AG09319 (cell line): ENCODE measurements around the gene GRID1.

Source experiments
- DNase-seq: peaks from one replicate; pipeline ENCODE4 v3.0.0-alpha.2; 2010; ENCODE audit warnings: low read depth; ENCODE audit errors: extremely low read depth
- TF ChIP-seq, protein P1 (sequence below): IDR thresholded peaks from 2 replicates; pipeline ENCODE4 v1.5.1; 2011; ENCODE audit warnings: low read depth, mild to moderate bottlenecking, inconsistent platforms, low read length, moderate library complexity

Gene GRID1

DNA sequence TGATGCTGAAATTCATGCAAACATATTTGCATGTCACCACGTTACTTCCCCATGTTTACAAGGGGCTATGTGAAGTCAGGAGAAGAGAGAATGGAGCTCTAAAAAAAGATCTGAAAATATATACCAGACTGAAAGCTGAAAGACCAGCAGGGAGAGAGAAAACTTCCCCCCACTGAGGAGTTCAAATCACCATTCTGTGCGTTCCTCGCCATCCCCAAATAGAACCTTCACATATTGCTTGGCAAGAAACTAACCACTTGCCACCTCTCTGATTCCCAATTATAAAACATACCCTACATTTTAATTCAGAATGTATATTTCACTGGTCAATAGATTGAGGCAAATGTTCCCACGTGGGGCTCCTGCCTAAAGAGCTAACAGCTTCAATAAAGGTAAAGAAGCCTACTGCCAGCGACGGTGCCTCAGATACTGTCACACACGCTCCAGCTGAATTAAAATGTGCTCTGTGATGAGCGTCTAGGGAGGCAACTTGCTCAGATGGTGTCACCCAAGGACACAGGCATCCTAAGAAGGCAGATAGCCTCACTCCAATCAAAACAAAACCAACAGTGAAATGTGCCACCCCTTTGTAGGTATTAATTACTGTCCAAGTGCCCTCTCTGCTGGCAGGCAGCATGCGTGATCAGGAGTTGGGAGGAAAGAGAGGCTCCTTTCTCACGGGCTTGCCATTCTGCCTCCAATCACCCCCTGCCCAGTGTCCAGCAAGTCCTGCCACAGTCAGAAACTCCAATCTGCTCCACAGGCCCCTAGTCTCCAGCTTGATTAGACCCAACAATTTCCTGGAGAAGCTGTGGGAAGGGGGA is 298.2 kb downstream of the GRID1 start:
- DNase-seq: no peak
- TF ChIP-seq, protein P1, sequence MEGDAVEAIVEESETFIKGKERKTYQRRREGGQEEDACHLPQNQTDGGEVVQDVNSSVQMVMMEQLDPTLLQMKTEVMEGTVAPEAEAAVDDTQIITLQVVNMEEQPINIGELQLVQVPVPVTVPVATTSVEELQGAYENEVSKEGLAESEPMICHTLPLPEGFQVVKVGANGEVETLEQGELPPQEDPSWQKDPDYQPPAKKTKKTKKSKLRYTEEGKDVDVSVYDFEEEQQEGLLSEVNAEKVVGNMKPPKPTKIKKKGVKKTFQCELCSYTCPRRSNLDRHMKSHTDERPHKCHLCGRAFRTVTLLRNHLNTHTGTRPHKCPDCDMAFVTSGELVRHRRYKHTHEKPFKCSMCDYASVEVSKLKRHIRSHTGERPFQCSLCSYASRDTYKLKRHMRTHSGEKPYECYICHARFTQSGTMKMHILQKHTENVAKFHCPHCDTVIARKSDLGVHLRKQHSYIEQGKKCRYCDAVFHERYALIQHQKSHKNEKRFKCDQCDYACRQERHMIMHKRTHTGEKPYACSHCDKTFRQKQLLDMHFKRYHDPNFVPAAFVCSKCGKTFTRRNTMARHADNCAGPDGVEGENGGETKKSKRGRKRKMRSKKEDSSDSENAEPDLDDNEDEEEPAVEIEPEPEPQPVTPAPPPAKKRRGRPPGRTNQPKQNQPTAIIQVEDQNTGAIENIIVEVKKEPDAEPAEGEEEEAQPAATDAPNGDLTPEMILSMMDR: no peak

DNA sequence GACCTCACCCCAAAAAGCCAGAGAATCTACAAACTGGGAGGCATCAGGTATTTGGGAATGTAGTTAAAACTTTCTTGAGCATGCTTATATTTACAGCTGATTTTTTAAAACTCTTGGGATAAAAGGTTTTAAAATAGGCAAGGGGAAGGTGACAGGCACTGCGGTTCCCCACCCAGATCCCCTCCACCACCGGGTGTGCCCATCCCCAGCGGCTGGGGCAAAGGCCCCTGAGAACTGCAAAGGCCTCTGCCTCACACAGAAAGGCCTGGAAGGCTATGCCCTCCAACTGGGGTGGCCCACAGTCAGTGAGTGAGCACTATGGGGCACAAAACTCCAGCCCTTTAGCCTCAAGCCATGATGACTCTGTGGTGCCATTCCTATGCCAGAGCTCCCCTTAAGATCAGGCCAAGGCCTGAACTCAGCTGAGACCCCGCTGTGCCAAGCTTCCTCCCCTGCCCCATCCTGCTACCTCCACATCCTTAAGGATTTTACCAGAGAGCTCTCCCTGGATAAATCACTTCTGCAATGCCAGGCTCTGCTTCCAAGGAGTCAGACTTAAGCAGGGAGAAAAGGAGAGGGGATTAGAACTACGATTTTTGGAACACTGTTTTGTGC is 299.1 kb downstream of the GRID1 start:
- TF ChIP-seq, protein P1: no peak
- DNase-seq: no peak

DNA sequence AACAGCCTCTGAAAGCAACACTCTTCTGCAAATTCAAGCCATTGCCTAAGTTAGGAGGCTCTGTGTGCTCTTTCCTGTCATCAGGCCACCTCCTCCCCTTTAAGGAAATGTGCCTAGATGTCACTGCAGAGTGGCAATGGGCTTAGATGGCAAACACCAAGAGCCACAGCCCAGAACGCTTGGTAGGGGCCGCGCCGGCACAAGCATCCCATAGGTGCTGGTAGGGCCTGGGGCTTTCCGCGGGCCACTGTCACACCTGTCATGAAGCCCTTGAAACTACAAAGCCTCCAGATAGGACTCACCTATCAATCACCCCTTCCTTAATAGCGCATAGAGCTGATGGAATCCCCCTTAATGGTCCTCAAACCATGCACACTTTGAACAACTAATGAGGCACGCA is 299.9 kb downstream of the GRID1 start:
- DNase-seq: no peak
- TF ChIP-seq, protein P1: no peak

DNA sequence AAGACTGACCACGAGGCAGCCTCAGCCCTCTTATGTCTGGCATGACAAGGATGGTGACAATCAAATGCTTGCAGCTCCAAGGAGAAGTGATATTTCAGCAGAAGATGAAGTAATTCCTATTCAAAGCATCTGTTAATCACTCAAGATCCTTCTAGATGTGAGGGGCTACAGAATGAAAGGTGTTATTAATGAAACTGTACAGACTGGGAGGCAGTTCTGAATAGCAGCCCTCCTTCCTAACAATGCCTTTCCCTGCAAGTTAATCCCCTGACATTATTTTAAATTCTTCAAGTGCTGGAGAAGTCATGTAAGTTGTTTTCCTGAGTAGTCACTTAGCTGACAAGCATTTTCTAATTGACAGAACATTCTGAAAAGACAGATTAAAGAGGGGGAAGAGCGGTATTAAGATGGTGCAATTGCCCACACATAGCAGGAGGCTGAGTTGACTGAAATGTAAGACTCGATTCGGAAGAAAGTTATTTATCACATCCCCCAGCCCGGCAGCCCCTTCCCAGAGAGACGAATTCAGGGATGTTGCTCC is 300.8 kb downstream of the GRID1 start:
- TF ChIP-seq, protein P1: no peak
- DNase-seq: no peak

GRCh38 chr10:86064931-86065662 is 301.5 kb downstream of the GRID1 start:
- DNase-seq: no peak
- TF ChIP-seq, protein P1: no peak

DNA sequence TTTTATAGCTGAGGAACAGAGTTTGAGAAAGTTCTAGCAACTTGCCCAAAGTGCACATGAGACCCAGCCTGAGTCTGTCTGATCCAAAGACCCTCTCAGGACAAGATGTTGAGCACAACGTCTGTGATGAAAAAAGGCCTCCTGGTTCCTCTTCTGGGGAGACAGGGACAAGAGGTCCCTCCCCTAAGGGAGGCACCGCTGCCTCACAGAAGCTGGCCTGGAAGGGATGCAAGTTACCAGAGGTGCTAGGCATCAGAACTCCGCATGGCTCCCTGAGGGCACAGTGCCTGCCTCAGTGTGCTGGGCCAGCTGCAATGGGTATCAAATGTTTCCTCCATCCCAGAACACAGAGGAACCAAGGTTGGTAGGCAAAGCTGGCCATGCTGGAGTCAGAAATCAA is 302.4 kb downstream of the GRID1 start:
- TF ChIP-seq, protein P1: no peak
- DNase-seq: no peak
